ENCODE data around the gene GLMN.
A peak's percentile ranks its signal among the peaks of the same experiment; 100 is the strongest.

Gene GLMN

DNA sequence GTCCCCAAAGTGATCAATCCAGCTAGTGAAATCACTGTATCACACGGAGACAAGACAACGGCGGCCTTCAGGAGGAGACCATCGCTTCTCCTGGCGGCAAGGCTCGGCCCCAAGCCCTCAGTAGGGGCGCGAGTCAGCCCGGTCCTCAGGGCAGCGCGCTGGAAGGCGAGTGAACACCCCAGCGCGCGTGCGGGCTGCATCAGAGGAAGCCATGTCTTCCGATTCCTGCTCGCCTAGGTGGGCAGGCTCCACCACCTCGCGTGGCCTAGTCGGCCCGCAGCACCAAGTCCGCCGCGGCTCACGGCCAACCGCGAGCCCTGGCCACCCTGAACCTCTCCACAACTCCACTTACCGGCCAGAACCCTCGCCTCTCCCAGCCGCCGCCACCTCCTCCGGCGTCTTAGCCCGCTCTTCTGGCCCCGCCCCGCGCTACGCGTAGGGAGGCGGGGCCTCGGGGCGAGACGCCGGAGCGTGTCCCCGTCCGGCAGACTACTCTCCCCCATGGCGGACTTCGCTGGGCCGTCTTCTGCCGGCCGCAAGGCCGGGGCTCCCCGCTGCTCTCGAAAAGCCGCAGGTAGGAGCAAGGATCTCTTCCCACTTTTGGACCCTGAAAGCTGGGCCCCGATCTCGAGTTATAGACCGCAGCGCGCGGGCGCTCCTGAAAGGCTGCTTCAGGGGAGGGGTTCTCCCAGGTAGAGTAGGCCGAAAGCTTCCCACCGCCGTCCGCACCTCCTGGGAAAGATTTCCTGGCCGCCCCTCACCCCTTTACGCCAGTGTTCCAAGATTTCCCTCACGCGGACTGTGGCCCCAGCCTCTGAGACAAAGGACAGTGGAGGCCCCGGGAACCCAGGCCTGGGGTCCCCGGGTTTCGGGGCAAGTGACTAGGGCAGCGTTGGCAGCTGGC lies at the start of gene GLMN, which contains the start of gene RPAP2 (continued):
- TF ChIP-seq ZBTB10 (tag by site-specific recombination; IDR thresholded peaks at IDR 0.05) (peak; percentile 79), ZNF561 (tag by site-specific recombination; IDR thresholded peaks at IDR 0.05; ENCODE audit: borderline replicate concordance) (peak; percentile 86), FEZF1 (tag by site-specific recombination; IDR thresholded peaks at IDR 0.05) (no peak; the same call in 1 of the 2 replicates), INSM2 (tag by site-specific recombination; IDR thresholded peaks at IDR 0.05) (peak; percentile 26; the same call in 1 of the 2 replicates), ZBTB17 (tag by site-specific recombination; IDR thresholded peaks at IDR 0.05) (peak; percentile 87), EGR2 (tag by site-specific recombination; IDR thresholded peaks at IDR 0.05; ENCODE audit: low read depth) (no peak), MZF1 (tag by site-specific recombination; IDR thresholded peaks at IDR 0.05; ENCODE audit: borderline replicate concordance) (no peak; the same call in 1 of the 2 replicates), ZNF23 (tag by site-specific recombination; IDR thresholded peaks at IDR 0.05; ENCODE audit: borderline replicate concordance) (no peak), RBAK (tag by site-specific recombination; IDR thresholded peaks at IDR 0.05) (no peak), ZNF792 (tag by site-specific recombination; IDR thresholded peaks at IDR 0.05) (no peak; the same call in 1 of the 2 replicates), ZNF324 (tag by site-specific recombination; IDR thresholded peaks at IDR 0.05) (peak; percentile 87), ZFP37 (tag by site-specific recombination; IDR thresholded peaks at IDR 0.05) (peak; percentile 98), ZNF560 (tag by site-specific recombination; IDR thresholded peaks at IDR 0.05; ENCODE audit: borderline replicate concordance) (no peak), ZNF133 (tag by site-specific recombination; IDR thresholded peaks at IDR 0.05) (no peak), PATZ1 (tag by site-specific recombination; IDR thresholded peaks at IDR 0.05) (peak; percentile 75), ZNF214 (tag by site-specific recombination; IDR thresholded peaks at IDR 0.05; ENCODE audit: borderline replicate concordance) (no peak), KLF9 (tag by site-specific recombination; IDR thresholded peaks at IDR 0.05; ENCODE audit: low read depth) (peak; percentile 73; the same call in 1 of the 2 replicates), ZNF776 (tag by site-specific recombination; IDR thresholded peaks at IDR 0.05; ENCODE audit: borderline replicate concordance) (no peak), KLF1 (tag by site-specific recombination; IDR thresholded peaks at IDR 0.05) (peak; percentile 39; the same call in 1 of the 2 replicates)
- TF ChIP-seq, protein P1, sequence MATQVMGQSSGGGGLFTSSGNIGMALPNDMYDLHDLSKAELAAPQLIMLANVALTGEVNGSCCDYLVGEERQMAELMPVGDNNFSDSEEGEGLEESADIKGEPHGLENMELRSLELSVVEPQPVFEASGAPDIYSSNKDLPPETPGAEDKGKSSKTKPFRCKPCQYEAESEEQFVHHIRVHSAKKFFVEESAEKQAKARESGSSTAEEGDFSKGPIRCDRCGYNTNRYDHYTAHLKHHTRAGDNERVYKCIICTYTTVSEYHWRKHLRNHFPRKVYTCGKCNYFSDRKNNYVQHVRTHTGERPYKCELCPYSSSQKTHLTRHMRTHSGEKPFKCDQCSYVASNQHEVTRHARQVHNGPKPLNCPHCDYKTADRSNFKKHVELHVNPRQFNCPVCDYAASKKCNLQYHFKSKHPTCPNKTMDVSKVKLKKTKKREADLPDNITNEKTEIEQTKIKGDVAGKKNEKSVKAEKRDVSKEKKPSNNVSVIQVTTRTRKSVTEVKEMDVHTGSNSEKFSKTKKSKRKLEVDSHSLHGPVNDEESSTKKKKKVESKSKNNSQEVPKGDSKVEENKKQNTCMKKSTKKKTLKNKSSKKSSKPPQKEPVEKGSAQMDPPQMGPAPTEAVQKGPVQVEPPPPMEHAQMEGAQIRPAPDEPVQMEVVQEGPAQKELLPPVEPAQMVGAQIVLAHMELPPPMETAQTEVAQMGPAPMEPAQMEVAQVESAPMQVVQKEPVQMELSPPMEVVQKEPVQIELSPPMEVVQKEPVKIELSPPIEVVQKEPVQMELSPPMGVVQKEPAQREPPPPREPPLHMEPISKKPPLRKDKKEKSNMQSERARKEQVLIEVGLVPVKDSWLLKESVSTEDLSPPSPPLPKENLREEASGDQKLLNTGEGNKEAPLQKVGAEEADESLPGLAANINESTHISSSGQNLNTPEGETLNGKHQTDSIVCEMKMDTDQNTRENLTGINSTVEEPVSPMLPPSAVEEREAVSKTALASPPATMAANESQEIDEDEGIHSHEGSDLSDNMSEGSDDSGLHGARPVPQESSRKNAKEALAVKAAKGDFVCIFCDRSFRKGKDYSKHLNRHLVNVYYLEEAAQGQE (tag by site-specific recombination; IDR thresholded peaks at IDR 0.05): no peak
- TF ChIP-seq, protein P2, sequence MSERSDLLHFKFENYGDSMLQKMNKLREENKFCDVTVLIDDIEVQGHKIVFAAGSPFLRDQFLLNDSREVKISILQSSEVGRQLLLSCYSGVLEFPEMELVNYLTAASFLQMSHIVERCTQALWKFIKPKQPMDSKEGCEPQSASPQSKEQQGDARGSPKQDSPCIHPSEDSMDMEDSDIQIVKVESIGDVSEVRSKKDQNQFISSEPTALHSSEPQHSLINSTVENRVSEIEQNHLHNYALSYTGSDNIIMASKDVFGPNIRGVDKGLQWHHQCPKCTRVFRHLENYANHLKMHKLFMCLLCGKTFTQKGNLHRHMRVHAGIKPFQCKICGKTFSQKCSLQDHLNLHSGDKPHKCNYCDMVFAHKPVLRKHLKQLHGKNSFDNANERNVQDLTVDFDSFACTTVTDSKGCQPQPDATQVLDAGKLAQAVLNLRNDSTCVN (tag by site-specific recombination; optimal IDR thresholded peaks at IDR 0.05): peak; percentile 96
- TF ChIP-seq, protein P3, sequence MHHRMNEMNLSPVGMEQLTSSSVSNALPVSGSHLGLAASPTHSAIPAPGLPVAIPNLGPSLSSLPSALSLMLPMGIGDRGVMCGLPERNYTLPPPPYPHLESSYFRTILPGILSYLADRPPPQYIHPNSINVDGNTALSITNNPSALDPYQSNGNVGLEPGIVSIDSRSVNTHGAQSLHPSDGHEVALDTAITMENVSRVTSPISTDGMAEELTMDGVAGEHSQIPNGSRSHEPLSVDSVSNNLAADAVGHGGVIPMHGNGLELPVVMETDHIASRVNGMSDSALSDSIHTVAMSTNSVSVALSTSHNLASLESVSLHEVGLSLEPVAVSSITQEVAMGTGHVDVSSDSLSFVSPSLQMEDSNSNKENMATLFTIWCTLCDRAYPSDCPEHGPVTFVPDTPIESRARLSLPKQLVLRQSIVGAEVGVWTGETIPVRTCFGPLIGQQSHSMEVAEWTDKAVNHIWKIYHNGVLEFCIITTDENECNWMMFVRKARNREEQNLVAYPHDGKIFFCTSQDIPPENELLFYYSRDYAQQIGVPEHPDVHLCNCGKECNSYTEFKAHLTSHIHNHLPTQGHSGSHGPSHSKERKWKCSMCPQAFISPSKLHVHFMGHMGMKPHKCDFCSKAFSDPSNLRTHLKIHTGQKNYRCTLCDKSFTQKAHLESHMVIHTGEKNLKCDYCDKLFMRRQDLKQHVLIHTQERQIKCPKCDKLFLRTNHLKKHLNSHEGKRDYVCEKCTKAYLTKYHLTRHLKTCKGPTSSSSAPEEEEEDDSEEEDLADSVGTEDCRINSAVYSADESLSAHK (tag by site-specific recombination; IDR thresholded peaks at IDR 0.05): no peak; the same call in 1 of the 2 replicates

All from HEK293 (cell line).